Retina (tissue), 1 donor: ENCODE data around the gene PDIA4.
"Not testable (repeated sequence)": the region's sequence is repeated elsewhere in the genome, so short reads cannot be mapped to it uniquely, and the experiment has no call there.

Experiments used
- DNase-seq: peaks from one replicate; pipeline ENCODE4 v3.0.0-alpha.2; 2016

PDIA4 gene

DNA sequence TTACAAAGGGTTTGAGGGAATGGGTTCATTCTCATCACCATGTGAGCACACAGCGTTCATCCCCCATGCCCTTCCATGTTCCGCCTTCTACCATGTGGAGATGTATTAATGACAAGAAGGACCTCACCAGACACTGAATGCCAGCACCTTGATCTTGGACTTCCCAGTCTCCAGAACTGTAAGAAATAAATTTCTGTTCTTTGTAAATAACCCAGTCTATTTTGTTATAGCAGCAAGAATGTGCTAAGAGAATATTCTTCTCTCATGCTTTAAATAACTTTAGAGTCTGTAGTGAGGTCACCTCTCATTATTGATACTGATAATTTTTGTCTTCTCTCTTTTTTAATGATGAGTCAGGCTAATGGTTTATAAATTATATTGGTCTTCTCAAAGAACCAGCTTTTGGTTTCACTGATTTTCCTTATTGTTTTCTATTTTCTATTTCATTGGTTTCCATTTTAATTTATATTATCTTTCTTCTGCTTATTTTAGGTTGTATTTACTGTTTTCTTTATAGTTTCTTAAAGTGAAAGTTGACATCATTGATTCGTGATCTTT lies 3.1 kb upstream of the PDIA4 start:
- DNase-seq, result no peak

DNA sequence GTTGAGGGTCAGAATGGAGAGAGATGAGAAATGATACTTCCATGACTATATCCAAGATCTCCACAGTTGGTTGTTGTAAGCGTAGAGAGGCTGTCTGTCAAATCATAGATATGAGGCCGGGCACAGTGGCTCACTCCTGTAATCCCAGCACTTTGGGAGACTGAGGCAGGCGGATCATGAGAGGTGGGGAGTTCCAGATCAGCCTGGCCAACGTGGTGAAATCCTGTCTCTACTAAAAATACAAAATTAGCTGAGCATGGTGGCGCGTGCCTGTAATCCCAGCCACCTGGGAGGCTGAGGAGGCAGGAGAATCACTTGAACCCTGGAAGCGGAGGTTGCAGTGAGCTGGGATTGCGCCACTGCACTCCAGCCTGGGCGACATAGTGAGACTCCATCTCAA lies 2.1 kb upstream of the PDIA4 start:
- not testable (repeated sequence) for DNase-seq

DNA sequence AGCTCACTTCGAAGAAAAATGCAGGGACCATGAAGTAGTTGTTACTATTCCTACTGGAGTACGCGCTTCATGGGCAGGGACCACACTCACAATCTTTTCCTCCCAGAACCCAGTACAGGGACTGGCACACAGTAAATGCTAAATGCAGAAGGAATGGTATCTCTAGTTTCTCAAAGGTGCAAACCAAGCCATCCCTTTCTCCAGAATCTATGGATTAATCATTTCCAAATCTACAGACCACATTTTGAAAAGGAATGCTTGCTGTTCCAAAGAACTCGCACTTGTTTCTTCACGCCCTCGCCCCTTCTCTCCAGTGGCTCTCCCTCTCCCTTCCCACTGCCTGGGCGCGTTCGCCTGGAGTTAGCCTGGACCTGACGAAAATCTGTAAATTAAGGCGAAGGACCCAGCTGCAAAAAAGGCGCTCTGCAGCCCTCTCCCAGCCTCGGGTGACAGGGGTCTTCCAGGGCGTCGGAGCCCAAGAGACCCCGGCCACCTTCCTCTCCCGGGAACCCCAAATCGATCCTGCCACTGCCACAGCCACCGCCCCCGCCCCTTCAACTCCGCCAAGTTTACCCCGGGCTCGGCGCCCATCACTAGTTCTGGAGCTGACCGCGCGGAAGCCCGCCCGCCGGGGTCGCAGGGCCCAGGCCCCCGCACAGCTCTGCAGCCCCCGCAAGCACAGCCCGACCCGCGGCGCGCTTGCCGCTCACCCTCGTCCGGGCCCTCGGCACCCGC lies 527 bp downstream of the PDIA4 start:
- no peak for DNase-seq

DNA sequence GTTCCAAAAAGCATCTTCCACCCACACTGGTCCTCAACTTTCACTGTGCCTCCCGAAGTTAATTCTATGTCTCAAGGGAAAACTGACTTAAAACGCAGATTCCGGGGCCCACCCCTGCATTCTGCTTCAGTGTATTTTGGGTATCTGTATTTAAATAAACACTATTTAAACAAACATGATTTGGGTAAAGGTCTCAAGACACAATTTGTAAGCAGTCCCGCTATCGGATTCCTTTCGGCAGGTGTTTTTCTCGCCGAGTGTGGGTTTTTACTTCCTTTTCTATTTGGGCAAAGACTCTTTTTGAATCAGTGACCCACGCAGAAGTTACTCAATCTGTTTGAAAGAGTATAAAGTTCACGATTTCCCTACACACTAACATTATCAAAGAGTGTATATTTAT lies 1.2 kb downstream of the PDIA4 start:
- no peak for DNase-seq

DNA sequence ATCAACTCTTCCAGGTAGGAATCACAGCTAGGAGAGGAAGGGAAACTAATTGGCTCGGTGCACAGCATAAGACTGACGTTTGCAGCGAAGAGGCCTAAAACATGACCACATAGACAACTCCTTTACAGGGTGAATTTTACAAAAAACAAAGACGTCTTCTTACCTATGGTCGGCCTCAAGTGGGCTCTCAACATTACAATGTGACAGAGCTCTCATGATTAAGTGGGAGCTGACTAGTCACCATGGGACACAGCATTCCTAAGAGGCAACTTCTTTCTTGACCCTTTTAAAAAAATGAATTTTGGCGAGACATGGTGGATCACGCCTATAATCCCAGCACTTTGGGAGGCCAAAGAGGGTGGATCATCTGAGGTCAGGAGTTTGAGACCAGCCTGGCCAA lies 4.6 kb downstream of the PDIA4 start:
- no peak for DNase-seq

- no peak for DNase-seq
Observed at GRCh38 chr7:149022756-149023360, 5.4 kb downstream of the PDIA4 start.

DNA sequence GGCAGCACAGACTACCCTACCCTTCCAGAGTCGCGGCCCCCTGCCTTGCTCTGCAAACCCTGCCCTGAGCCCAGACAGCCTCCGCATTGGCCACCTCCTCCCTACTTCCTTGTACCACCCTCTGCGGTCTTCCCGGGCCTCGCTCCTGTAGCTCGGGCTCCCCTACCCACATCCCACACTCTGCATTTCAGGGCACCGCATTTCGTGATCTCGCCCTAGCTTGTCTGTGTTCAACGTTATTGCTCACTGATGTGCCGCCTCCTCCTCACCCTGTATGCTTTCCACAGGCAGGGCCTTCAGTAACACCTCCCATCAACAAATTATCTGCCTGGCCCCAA lies 6.6 kb downstream of the PDIA4 start:
- DNase-seq, result no peak

GRCh38 chr7:149020483-149020882 lies 7.8 kb downstream of the PDIA4 start:
- no peak for DNase-seq

- DNase-seq, result no peak
Observed at GRCh38 chr7:149016876-149017275, 11.4 kb downstream of the PDIA4 start.

GRCh38 chr7:149014309-149014708 lies 14.0 kb downstream of the PDIA4 start:
- no peak for DNase-seq

DNA sequence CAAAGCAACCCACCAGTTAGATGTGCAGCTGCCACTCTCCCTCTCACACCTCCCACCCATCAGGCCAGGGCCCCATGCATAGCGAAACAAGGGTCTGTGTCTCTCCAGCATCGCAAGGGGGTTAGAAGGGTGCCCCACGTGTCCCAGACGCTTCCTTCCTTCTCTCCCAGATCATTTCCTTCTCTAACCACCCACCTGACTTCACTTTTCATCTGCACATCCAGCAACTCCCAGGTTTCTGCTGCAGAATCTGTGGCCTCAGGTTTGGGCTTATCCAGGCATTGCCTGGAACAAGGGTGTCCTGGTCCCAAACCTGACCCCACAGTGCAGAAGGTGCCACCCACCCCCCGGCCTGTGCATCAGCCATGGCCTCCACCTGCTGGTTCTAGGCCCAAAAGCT lies 14.4 kb downstream of the PDIA4 start:
- no peak for DNase-seq

DNA sequence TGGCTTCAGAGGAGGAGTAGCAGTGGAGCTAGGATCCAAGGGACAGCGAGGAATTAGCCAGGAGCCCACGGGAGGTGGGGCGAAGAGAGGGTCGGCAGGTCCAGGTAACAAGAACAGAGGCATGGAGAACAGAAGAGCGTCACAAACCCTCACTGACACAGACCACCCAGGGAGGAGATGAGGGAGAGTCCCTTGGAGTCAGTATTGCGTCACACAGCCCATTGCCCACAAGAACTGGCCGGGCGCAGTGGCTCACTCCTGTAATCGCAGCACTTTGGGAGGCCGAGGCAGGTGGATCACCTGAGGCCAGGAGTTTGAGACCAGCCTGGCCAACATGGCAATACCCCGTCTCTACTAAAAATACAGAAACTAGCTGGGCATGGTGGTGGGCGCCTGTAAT lies 15.6 kb downstream of the PDIA4 start:
- DNase-seq, result not testable (repeated sequence)

DNA sequence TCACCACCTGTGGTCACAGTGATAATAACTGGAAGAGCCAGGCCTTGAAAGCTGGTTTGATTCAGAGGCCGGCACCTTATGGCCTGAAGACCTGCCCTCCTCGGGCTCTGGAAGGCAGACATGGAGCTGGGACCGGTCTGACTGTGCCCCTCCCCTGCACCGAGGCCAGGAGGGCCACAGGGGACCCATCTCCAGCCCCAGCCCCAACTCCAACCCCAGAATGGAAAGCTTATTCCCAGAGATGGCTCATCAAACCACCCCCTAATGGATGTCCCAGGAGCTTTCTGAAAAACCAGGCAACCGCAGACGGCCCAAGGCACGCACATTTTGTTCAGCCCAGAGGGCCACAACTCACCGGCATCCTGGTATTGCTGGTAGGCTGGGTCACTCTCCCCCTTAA lies 16.8 kb downstream of the PDIA4 start:
- DNase-seq, result no peak

DNA sequence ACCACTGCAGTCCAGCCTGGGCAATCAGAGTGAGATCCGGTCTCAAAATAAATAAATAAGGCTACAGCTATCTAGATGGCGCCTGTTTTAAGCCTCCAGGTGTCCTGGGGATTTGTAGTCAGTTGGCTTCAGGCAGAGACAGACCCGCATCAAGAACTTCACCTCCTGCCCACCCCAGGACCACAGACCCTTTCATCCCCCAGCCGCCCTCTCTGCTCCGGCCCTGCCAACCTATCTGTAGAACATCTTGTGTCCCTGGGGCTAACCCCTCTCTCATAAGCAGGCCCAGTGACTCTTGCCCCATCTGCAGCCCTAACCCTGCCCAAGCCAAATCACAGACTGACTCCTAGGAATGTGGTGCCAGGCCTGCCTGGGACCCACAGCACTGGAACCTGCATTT lies 17.9 kb downstream of the PDIA4 start:
- DNase-seq, result no peak

DNA sequence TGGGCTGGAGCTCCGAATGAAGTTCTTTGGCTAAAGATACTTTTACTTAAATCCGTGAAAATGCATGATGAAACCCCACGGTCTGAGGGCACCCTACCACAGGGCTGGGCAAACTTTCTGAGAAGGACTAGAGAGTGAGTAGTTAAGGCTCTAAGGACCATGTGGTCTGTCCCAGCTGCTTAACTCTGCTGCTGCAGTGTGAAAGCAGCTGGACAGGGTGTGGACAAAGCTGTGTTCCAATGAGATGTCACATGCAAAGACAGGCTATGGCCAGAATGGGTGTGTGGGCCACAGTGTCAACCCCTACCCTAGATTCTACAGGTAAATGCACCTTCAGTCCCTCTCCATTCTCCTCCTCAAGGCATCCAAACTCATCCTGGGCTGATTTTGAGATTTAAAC lies 18.8 kb downstream of the PDIA4 start:
- DNase-seq, result no peak

DNA sequence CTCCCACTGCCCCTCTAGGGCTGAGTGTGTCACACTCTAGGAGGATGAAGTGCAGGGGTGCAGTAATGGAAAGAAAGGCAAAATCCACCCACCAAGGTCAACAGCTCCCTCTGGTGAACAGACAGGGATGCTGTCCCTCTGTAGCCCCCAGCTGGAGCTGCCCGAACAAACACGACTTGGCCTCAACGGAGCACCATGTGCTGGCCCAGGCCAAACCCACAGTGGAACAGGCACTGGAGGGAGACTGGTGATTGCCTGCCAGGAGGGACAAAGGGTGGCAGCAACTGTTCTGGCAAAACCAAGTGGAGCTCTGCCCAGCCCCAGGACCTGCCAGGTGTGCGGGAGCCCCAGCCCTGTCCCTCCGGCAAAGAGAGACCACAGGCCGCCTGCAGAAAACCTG lies 20.7 kb downstream of the PDIA4 start:
- DNase-seq, result no peak

GRCh38 chr7:149007146-149007545 lies 21.2 kb downstream of the PDIA4 start:
- no peak for DNase-seq

DNA sequence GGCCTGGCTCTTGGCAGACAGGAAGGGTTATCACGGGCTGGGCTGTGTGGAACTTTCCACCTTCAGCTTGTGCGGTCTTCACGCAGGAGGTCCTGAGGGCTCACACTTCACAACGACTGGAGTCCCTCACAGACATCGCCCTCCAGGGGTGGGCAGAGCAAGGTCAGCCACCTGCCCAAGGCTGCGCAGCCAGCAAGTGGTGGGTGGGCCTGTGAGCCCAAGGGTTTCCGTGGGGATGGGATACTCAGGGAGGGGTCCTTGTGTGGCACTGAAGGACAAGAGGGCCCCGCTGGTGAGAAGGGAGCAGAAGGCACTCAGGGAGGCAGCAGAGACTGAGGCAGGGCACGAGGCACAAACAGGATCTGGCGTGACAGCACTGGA lies 22.0 kb downstream of the PDIA4 start:
- DNase-seq, result no peak

DNA sequence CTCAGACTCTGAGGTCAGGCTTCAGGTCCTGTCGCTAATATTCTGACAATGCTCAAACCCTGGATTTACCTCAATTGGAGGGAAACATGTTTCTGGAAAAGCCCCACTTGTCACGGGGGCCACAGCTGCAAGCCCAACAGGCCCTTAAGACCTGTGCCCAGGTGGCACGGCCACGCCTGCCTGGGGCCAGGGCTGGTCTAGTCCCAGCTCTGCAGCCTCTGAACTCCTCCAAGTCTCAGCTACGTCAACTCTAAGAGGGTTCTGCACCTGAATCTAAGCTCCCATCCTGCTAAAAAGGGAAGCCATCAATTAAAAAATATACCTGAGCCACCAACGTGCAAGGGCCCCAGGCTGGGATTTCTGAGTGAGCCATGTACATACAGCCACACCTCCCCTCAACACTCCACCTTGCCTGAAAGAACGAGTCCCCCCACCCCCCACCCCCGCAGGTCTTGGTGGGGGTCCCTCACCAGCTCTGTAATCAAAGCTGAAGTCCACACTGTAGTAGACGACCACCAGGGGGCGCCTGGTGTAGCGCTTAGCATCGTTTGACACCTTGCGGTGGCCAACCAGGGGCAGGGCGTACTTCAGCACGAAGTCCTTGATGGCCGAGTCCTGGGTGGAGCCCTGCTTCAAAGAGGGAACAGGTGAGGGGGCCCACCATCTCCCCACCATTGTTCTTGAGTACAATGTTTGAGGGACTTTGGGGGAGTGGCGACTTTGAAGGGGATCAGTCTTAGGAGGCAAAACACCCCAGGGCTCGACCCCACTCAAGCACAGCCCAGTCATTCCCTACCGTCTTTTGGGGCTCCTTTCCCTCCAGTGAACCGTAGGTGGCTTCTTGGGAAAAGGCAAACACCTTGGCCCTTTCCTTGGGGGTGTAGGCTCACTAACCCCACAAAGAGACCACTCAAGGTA lies 22.6 kb downstream of the PDIA4 start:
- peak; percentile 71 for DNase-seq

DNA sequence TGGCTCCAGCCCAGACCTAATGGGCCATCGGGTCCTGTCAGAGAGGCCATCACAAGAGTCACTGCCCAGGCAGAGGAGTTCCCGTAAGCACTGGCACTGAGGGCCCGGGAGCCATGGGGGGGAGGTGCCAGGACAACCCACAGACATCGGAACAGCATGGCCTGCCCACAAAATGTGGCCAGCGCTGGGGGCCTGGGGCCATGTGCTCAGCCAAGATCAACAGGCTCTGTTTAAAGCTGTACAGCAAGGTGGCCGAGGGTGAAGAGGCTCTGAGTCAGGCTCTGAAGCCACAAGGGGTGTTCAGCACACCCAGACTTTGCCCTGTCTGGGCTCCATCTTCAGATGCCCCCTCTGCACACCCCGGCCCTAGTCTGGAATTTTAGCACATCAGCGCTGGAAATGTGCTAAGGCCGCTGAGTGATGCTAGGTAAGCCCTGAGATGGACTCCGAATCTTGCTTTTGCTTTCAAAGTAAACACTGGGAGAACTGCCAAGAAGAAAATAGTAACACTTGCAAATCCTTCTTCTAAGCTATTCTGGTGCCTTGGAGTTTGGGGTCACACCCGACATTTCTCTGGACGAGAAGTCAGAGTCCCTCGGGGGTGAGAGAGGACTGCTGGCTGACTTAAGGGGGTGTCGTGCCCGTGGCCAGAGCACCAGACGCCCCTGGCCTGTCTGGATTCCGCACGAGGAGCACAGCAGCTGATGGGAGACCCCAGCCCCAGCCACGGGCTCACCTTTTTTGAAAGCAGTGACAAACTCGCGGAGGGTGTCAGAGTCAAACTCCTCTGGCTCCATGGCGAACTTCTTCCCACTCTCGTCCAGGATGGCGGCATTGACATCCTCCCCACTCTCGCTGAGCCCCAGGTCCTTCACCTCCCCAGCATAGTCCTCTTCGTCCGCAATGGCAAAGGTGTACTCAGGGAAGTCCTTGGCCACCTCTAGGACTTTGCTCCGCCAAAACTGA lies 23.6 kb downstream of the PDIA4 start:
- no peak for DNase-seq

DNA sequence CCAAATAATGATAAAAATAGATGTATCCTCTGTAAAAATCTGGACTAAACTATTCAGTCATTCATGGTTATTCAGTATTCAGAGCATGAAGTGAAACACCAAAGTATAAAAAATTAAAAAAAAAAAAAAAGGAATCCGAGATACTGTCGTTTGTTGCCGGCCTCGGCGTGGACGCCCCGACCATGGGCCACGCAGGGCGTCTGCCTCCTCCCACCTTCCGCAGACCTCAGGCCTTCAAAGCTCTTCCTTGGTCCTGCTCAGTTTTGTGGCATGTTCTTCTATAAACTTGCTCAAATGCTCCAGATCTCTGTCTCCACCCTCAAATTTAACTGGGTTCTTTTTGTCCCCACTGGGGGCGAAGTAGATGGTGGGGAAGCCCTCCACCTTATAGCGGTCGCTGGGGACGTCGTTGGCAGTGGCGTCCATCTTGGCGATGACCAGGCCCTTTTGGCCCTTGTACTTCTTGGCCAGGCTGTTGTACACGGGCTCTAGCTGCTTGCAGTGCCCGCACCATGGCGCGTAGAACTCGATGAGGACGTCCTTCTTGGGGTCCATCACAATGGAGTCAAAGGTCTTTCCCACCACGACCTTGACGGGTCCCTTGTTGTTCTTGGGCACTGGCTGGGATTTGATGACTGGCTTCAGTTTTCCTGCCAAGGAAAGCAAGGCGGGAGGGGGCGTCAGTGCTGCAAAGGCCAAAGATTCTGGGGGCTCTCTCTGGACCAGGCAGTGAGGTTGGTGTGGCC lies 24.6 kb downstream of the PDIA4 start:
- no peak for DNase-seq

DNA sequence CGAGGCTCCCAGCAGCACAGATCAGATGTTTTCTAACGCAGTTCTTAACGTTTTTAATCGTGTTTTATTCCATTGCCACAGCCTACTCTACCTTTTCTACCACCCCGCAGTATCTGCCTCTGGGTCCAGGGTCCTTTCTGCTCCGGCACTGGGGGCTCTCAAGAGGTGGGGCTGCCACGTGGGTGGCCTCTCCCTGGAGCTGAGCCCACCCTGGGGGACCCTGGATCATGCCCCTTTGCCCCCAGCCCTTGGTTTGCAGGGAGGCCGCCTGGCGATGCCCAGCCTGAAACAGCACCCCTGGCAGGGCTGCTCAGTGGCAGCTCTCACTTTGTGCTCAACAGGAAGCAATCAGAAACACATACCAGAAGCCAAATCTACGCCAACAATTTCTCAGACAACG lies 25.3 kb downstream of the PDIA4 start:
- no peak for DNase-seq
